Motor neuron (in vitro differentiated cells): Measurements from ENCODE around the gene STX2. TPM values are rescaled to one million over a fixed set of nuclear protein-coding genes. Genes with fewer than 3 reads are reported as not detected.
A peak's percentile ranks its signal among the peaks of the same experiment; 100 is the strongest.

Experiments used
- ATAC-seq, 8 experiments: fragments of 200-7000 bp; cut with Tn5 transposase; replicated peaks in 6 of 8; 2 replicates each; pipeline ENCODE4 v1.8.0; 2021; ENCODE audit warnings: mild to moderate bottlenecking in 8 of 8, moderate library complexity in 8 of 8
- H3K27ac ChIP-seq, 2 donors: fragments of 250-450 bp; sonication (Bioruptor Pico); 2 replicates each; pipeline ENCODE4 v1.9.0; 2021; ENCODE audit warnings: antibody characterized with exemption in 2 of 2, mild to moderate bottlenecking in 2 of 2, moderate library complexity in 1 of 2
- H3K4me1 ChIP-seq, 2 donors: fragments of 250-450 bp; sonication (Bioruptor Pico); replicated peaks in 1 of 2; 2 replicates each; pipeline ENCODE4 v1.6.1; 2021; ENCODE audit warnings: antibody characterized with exemption in 2 of 2, mild to moderate bottlenecking in 2 of 2, moderate library complexity in 1 of 2
- H3K4me3 ChIP-seq, 5 donors: fragments of 250-450 bp; sonication (Bioruptor Pico); 2 replicates each; pipeline ENCODE4 v1.9.0; 2021; ENCODE audit warnings: antibody characterized with exemption in 5 of 5, mild to moderate bottlenecking in 5 of 5, moderate library complexity in 4 of 5
- WGBS, 10 experiments: fragments of 450-650 bp; shearing (Covaris generic); methylation state at CpG; one replicate each; pipeline ENCODE4 v1.0.0; 2022; 5-methylcytosine and 5-hydroxymethylcytosine counted together
- in situ Hi-C, 9 experiments: fragments of 400-800 bp; cut with MboI; loops; one replicate each; pipeline ENCODE4 v1.15.0; 2021; ENCODE audit warnings: low sequenced_read_pairs in 9 of 9, low pct_unique_long_range_greater_than_20kb in 2 of 9; ENCODE audit not compliant: unreplicated experiment in 9 of 9
- total RNA-seq, 8 experiments: library from RNA; unstranded; fragments of 300-600 nt; gene quantifications; 2 replicates each; pipeline versions ENCODE4 v1.2.3 to v1.2.4, GENCODE V29; 2022

Gene STX2
- total RNA-seq, 8 experiments from 2014 or later, result 12.7 to 25.5 (median 19.2) TPM

DNA sequence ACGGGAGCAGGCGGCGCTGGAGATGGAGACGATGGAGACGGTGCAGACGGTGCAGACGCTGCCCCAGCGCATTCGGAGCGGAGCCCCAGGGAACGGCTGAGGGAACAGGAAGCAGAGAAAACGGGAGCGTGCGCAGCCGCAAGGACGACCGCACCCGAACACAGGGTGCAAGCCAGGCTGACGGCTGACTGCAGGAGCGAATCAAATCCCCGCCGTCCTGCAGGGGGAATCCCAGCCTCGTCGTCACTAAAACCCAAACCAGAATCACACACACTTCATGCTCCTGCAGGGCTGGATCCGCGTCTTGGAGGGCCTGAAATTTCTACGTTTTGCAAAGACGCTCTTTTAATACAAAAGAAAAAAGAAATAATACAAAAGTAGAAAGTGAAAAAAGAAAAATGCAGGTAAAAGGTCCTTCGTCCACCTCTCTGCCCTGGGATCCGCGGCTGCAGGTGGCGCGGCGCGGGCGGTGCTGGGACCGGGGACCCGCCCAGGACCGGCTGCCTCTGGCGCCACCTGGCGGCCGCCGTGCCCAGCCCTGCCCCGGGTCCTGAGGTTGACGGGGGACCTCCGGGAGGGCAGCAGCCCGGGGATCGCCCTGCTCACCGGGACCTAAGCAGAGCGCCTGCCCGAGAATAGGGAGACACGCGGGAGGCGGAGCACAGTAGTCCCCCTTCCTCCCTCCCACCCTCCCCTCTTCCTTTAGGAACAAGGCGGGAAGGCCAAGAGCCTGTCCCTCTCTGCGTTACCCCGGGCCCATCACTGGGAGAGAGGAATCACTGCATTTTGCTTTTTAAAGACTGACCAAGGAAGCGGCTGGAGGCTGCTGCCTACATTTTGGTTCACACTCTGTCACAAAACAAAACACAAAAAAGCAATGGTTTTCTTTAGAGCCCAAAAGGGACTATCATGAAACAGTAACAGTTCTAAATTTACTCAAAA is 20.1 kb downstream of the STX2 start:
- peak; percentile 87 to 98 (median 90) for ATAC-seq
- Histone ChIP-seq H3K4me3 (no peak overlapping the region), H3K27ac (no peak overlapping the region), H3K4me1 (peaks cover 21 to 29% of the 10 kb centered on the region in 2 donors)
- in situ Hi-C loops, result no loop called here
- WGBS, 10 experiments, result 7 to 100% (median 68%) methylated on average over 1 to 10 of the region's 58 CpGs

DNA sequence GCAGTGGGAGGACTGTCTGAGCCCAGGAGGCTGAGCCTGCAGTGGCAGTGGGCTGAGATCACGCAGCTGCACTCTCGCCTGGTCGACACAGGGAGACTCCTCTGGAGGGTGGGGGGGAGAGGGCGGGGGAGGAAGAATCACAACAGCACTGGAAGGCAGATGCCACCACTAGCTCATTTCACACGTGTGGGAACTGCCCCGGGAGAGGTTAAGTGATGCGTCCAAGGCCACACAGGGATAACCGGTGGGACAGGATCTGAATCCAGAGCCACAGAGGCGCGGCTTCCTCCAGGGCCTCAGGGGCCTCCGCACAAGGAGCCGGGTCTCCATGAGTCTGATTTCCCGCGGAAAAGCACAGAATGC is 20.8 kb downstream of the STX2 start:
- 100% methylated on average over 1 of the region's 14 CpGs; no CpG with 5 or more reads in 9 of the 10 experiments for WGBS, 10 experiments

DNA sequence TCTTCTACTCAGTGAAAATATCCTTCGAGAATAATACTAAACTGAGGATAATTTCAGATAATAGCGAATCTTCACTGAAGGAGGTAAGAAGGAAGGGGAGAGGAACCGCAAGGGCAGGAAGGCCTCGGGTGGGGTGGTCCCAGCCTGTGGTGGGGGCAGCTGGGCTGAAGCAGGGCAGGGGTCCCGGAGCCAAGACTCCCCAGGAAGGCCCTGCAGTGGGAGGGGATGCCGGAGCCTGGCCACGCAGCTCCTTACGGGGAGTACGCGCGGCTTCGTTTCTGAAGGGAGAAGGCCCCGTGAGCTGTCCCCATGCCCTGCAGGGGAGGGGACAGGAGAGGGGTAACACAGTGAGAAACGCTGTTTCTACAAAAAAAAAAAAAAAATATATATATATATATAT is 21.2 kb downstream of the STX2 start:
- 67 to 100% (median 88%) methylated on average over 1 to 4 of the region's 14 CpGs; no CpG with 5 or more reads in 1 of the 10 experiments for WGBS, 10 experiments
- Histone ChIP-seq H3K4me3 (no peak overlapping the region), H3K27ac (no peak overlapping the region), H3K4me1 (peaks cover 21 to 29% of the 10 kb centered on the region in 2 donors)
- no peak for ATAC-seq
- in situ Hi-C loops, result no loop called here

More for the DNA sequence above, 20.8 kb downstream of the STX2 start:
- ATAC-seq, result no peak
- in situ Hi-C loops, result no loop called here
- H3K4me1 ChIP-seq, result peaks cover 21 to 29% of the 10 kb centered on the region in 2 donors
- H3K27ac ChIP-seq, result no peak overlapping the region
- no peak overlapping the region for H3K4me3 ChIP-seq

DNA sequence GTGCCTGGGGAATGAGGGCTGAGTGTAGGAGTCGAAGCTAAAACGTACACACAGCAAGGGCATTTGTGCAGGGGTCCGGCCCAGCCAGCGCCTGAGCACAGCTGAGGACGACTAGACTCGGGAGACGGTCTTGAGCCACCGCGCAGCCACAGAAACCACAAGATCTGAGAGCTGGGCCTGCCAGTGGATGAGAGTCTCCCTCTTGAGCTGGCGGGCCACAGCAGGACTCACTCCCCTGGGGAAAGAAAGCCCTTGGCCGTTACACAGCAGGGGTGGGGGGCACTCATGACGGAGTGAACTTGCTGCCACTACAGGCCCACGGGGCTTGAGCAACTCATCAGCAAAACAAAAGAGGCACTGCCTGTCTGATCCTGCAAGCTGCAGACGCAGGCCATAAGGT is 23.0 kb downstream of the STX2 start:
- in situ Hi-C loops, result no loop called here
- peaks cover 21 to 29% of the 10 kb centered on the region in 2 donors for H3K4me1 ChIP-seq
- 13 to 100% (median 80%) methylated on average over 1 to 5 of the region's 14 CpGs; no CpG with 5 or more reads in 5 of the 10 experiments for WGBS, 10 experiments
- no peak overlapping the region for H3K4me3 ChIP-seq
- peak overlapping the region; percentile 48 for H3K27ac ChIP-seq
- ATAC-seq, result peak in 5 of 8 experiments; percentile 53 to 84 (median 75)

DNA sequence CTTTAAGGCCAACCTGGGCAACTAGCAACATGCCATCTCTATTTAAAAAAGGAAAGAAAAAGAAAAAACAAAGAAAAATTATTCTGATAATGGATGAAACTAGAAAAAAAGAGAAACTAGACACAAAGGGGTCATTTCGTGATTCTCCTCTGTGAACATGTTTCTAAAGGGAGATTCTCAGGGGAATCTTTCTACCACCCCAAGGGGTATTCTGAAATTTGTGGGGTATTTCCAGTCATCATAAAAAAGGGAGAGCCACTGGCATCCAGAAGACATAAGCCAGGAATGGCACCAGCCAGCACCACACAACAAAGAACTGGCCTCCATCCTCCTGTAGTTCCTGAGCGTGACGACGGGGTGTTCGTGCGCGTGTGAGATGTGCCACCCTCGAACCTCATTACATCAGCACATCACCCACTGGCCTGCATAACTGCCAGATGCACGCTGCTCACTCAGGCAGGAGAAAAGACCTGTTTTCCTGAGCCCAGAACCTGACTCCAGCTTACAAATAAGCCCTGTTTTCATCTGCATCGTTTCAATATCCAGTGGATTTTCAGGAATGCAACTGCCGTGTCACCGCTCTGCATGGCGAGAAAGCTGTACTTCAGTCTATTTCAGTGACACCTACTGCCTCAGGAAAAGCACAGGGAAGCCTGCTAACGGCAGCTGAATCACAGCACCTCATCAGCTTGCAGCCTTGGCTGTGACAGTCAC is 23.9 kb downstream of the STX2 start:
- in situ Hi-C loops, result no loop called here

DNA sequence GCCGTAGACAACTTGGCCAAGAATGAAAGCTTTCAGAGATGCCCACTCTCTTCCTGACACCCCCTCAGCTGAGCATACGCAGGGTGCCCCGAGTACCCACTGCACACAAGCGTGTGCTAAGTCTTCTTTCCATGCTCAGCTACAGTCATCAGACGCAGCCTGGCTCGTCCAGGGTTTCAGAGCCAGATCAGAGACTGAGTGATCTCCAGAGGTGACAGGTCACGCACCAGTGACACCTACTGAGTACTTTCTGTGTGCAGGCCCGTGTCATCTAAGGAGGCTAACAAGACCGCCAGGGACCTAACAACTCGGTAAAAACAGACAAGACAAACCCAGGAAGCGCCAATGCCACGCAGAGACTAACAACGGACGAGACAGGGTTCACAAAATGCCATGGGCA is 25.1 kb downstream of the STX2 start:
- in situ Hi-C loops, result no loop called here
- no peak for ATAC-seq
- H3K27ac ChIP-seq, result no peak overlapping the region
- no peak overlapping the region for H3K4me3 ChIP-seq
- peaks cover 21 to 36% of the 10 kb centered on the region in 2 donors for H3K4me1 ChIP-seq
- WGBS, 10 experiments, result 80 to 100% (median 94%) methylated on average over 1 to 5 of the region's 14 CpGs; no CpG with 5 or more reads in 4 of the 10 experiments

More for the DNA sequence above, 23.9 kb downstream of the STX2 start:
- ATAC-seq, result peak in 4 of 8 experiments; percentile 16 to 47 (median 32)
- peaks cover 21 to 33% of the 10 kb centered on the region in 2 donors for H3K4me1 ChIP-seq
- H3K4me3 ChIP-seq, result no peak overlapping the region
- H3K27ac ChIP-seq, result peak overlapping the region; percentile 31 to 48
- WGBS, 10 experiments, result 80 to 100% (median 87%) methylated on average over 1 to 13 of the region's 14 CpGs; no CpG with 5 or more reads in 2 of the 10 experiments

DNA sequence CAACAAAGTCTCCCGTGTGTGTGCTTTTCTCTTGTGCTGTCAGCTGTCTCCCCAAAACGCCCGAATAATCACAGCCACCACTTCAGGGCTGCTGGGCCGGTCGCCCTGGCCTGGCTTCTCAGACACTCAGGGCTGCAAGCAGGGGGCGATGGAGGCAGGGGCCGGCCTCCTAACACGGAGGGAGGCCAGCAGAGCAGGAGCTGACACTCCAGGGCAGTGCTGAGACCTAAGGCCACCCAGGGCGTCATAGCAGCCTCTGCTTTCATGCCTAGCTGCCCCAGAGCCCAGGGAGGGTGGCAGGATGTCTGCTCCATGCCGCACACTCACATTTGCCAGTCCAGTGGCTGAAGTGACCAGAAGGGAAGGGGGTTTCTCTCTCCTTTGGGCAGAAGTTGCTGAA is 25.6 kb downstream of the STX2 start:
- Histone ChIP-seq H3K4me1 (peaks cover 18 to 33% of the 10 kb centered on the region in 2 donors), H3K27ac (no peak overlapping the region), H3K4me3 (no peak overlapping the region)
- WGBS, 10 experiments, result 79 to 90% (median 80%) methylated on average over 2 to 6 of the region's 10 CpGs; no CpG with 5 or more reads in 5 of the 10 experiments
- no peak for ATAC-seq
- in situ Hi-C loops, result no loop called here

DNA sequence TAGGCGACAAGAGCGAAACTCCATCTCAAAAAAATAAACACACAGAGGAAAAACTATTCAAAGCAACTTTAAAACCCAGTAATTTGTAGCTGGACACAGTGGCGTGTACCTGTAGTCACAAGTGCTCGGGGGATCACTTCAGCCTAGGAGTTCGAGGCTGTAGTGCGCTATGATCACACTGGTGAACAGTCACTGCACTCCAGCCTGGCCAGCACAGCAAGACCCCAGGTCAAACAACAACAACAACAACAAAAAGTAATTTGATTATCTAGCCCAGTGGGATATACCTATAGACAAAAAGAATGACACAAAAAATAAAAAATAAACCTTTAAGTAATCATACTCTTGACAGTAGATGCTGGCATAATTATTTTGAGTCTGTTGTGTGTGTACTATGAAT is 29.3 kb downstream of the STX2 start:
- no peak overlapping the region for H3K4me3 ChIP-seq
- WGBS, 10 experiments, result 60 to 100% (median 87%) methylated on average over 1 to 5 of the region's 6 CpGs; no CpG with 5 or more reads in 3 of the 10 experiments
- H3K4me1 ChIP-seq, result peaks cover 0 to 10% of the 10 kb centered on the region in 2 donors
- no peak for ATAC-seq
- in situ Hi-C loops, result no loop called here
- H3K27ac ChIP-seq, result no peak overlapping the region

DNA sequence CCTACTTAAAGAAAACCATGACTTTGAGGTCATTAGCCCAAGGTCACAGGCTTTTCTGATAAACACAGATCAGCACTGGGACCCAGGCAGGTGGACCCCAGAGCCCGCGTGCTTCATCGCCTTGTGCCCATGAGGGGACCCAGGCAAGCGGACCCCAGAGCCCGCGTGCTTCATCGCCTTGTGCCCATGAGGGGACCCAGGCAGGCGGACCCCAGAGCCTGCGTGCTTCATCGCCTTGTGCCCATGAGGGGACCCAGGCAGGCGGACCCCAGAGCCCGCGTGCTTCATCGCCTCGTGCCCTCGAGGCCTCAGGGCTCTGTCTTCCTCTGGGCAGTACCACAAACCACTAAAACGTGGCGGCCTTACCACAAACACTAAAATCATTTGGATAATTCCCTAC is 31.7 kb downstream of the STX2 start:
- Histone ChIP-seq H3K27ac (no peak overlapping the region), H3K4me1 (peaks cover 0 to 10% of the 10 kb centered on the region in 2 donors), H3K4me3 (no peak overlapping the region)
- ATAC-seq, result no peak
- WGBS, 10 experiments, result 90 to 100% (median 98%) methylated on average over 2 to 9 of the region's 18 CpGs; no CpG with 5 or more reads in 4 of the 10 experiments
- in situ Hi-C loops, result no loop called here

DNA sequence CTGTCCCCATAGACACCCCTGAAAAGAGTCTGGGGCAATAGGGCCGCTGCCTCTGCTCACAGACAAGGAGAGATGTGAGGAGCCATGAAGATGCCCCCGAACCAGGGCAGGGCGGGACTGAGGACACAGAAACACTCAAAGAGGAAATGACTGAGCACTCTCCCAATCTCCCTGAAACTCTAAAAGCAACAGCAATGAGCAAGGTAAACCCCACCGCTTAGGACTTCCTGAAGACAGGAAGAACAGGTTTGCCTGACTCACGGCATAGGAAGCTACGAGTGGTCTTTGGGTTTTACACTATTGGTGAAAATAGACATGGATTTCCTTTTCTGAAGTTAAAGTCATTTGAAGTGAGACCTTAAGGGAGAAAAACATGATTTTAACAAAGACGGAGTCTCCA is 32.5 kb downstream of the STX2 start:
- in situ Hi-C loops, result no loop called here
- WGBS, 10 experiments, result 83 to 100% (median 96%) methylated on average over 1 to 7 of the region's 7 CpGs; no CpG with 5 or more reads in 3 of the 10 experiments
- peaks cover 0 to 10% of the 10 kb centered on the region in 2 donors for H3K4me1 ChIP-seq
- no peak overlapping the region for H3K27ac ChIP-seq
- ATAC-seq, result no peak
- no peak overlapping the region for H3K4me3 ChIP-seq

DNA sequence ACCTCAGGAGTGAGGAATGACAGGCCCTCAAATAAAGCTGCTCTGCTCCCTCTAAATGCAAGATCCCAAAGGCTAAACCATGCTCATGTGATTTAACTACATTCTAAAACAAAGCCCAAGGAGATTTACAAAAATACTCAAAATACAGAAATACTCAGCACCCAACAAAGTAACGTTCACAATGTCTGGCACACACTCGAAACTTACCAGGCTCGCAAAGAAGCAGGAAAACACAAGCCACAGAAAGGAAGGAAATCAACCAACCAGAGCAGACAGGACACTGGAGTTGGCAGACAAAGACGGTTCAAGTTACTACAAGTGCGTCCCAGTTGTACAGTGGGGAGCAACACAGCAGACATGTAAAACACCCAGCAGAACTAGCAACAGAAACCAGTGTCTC is 33.4 kb downstream of the STX2 start:
- in situ Hi-C loops, result no loop called here
- Histone ChIP-seq H3K27ac (no peak overlapping the region), H3K4me3 (no peak overlapping the region), H3K4me1 (peaks cover 0 to 10% of the 10 kb centered on the region in 2 donors)
- 80 to 100% (median 98%) methylated on average over 1 to 5 of the region's 5 CpGs; no CpG with 5 or more reads in 1 of the 10 experiments for WGBS, 10 experiments
- ATAC-seq, result no peak

DNA sequence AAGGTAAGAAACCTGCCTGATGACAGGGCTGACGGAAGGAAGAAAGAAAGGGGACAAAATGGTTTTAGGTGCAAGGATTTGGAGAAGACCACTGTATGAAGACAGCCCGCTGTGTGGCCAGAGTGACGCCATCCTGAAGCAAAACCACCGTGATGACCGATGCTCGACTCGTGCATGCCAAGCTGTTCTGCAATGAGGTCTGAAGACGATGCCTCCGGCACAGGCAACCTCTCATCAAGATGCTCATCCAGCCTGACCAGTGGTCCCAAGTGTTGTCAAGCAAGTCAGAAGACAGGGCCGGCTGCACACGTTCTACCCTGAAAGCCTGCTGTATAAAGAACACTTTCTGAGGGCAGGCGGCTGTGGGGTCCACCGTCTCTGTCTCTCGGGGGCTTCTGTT is 34.8 kb downstream of the STX2 start:
- 40 to 88% (median 83%) methylated on average over 1 to 11 of the region's 14 CpGs; no CpG with 5 or more reads in 3 of the 10 experiments for WGBS, 10 experiments
- ATAC-seq, result no peak
- H3K4me1 ChIP-seq, result peaks cover 0 to 4% of the 10 kb centered on the region in 2 donors
- no peak overlapping the region for H3K27ac ChIP-seq
- no peak overlapping the region for H3K4me3 ChIP-seq
- in situ Hi-C loops, result no loop called here

DNA sequence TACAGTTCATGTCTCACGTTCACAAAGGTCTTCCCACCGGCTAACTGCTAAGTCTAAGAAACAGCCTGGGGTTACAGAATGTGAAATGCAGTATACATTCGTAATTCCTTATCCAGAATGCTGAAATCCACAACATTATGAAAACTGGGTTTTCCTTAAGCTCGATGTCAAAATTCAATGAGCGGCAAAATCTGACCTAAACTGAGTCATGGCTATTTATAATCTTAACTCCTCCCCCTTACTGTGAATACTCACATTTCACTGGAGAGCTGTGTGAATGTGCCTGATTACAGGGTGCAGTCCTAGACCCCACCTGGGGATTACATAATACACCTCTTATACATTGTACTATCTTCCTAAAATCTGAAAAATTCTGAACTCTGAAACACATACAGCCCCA is 35.3 kb downstream of the STX2 start:
- Histone ChIP-seq H3K4me3 (no peak overlapping the region), H3K4me1 (peaks cover 0 to 4% of the 10 kb centered on the region in 2 donors), H3K27ac (no peak overlapping the region)
- 66 to 100% (median 93%) methylated on average over 2 to 5 of the region's 5 CpGs; no CpG with 5 or more reads in 1 of the 10 experiments for WGBS, 10 experiments
- in situ Hi-C loops, result no loop called here
- peak in 1 of 8 experiments; percentile 67 for ATAC-seq
